Cardiac fibroblast (primary cell): ENCODE measurements around the gene ATP11A.
"Not testable (repeated sequence)": the region's sequence is repeated elsewhere in the genome, so short reads cannot be mapped to it uniquely, and the experiment has no call there.

Experiments used
- DNase-seq, 2 donors: peaks; one replicate each; pipeline versions ENCODE4 v3.0.0 to v3.0.0-alpha.2; 2010; ENCODE audit warnings: low read depth in 2 of 2
- H3K4me3 ChIP-seq, 2 donors: replicated peaks in 1 of 2; 1 replicate in 1 of 2; 2 replicates in 1 of 2; pipeline ENCODE4 v1.5.1; 2011; ENCODE audit warnings: low read depth in 2 of 2, low read length in 2 of 2, mild to moderate bottlenecking in 2 of 2, moderate library complexity in 1 of 2
- CTCF ChIP-seq: IDR thresholded peaks from one replicate; pipeline ENCODE4 v1.5.1; 2011; ENCODE audit warnings: low read depth, mild to moderate bottlenecking, low read length, inconsistent platforms

The ATP11A gene

GRCh38 chr13:112867301-112867711 lies 177.5 kb downstream of the ATP11A start:
- no peak for TF ChIP-seq CTCF
- no peak for DNase-seq
- H3K4me3 ChIP-seq: no peak overlapping the region

GRCh38 chr13:112868308-112868707 lies 178.5 kb downstream of the ATP11A start:
- H3K4me3 ChIP-seq: no peak overlapping the region
- no peak for DNase-seq
- TF ChIP-seq CTCF: no peak

- H3K4me3 ChIP-seq: no peak overlapping the region
- no peak for TF ChIP-seq CTCF
- no peak for DNase-seq
These were observed 179.6 kb downstream of the ATP11A start for GRCh38 chr13:112869202-112870050.

- no peak for TF ChIP-seq CTCF
- no peak for DNase-seq
- no peak overlapping the region for H3K4me3 ChIP-seq
These were observed 180.2 kb downstream of the ATP11A start for GRCh38 chr13:112870051-112870331.

GRCh38 chr13:112870737-112871287 lies 181.0 kb downstream of the ATP11A start:
- no peak overlapping the region for H3K4me3 ChIP-seq
- no peak for TF ChIP-seq CTCF
- DNase-seq: no peak

GRCh38 chr13:112871742-112872141 lies 181.9 kb downstream of the ATP11A start:
- no peak overlapping the region for H3K4me3 ChIP-seq
- DNase-seq: no peak
- no peak for TF ChIP-seq CTCF

- DNase-seq, H3K4me3 ChIP-seq: not testable (repeated sequence)
These were observed 183.1 kb downstream of the ATP11A start for GRCh38 chr13:112872657-112873631.
